ENCODE data around the gene SAP30BP.

Gene SAP30BP

DNA sequence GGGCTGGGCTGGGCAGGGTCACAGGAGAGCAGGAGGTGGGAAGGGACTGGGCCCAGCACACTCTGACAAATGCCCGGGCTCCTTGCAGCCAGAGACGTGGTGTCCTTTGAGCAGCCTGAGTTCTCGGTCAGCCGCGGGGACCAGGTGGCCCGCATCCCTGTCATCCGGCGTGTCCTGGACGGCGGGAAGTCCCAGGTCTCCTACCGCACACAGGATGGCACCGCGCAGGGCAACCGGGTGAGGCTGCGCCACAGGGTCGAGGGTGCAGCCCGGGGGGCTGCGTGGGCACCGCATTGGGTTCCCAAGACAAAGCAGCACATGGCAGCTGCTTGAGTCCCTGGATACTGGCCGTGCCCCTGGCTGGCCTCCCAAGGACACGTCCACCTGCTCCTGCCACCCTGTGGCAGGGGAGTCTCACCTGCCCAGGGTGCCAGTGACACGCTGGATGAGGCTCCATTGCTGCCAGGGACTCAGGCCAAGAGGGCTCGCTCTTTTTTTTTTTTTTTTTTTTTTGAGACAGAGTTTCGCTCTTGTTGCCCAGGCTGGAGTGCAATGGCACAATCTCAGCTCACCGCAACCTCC is 76.6 kb downstream of the SAP30BP start:
- no peak for DNase-seq

- no peak for DNase-seq
Measured at GRCh38 chr17:75748706-75749105, 81.6 kb downstream of the SAP30BP start.

- peak; percentile 60 for DNase-seq
Measured at GRCh38 chr17:75749545-75750389, 82.6 kb downstream of the SAP30BP start.

- DNase-seq = no peak
Measured at GRCh38 chr17:75750661-75751423, 83.7 kb downstream of the SAP30BP start.

GRCh38 chr17:75751676-75752404 is 84.7 kb downstream of the SAP30BP start:
- no peak for DNase-seq

- no peak for DNase-seq
Measured at GRCh38 chr17:75752405-75752709, 85.2 kb downstream of the SAP30BP start.

GRCh38 chr17:75752802-75753513 is 85.8 kb downstream of the SAP30BP start:
- no peak for DNase-seq

DNA sequence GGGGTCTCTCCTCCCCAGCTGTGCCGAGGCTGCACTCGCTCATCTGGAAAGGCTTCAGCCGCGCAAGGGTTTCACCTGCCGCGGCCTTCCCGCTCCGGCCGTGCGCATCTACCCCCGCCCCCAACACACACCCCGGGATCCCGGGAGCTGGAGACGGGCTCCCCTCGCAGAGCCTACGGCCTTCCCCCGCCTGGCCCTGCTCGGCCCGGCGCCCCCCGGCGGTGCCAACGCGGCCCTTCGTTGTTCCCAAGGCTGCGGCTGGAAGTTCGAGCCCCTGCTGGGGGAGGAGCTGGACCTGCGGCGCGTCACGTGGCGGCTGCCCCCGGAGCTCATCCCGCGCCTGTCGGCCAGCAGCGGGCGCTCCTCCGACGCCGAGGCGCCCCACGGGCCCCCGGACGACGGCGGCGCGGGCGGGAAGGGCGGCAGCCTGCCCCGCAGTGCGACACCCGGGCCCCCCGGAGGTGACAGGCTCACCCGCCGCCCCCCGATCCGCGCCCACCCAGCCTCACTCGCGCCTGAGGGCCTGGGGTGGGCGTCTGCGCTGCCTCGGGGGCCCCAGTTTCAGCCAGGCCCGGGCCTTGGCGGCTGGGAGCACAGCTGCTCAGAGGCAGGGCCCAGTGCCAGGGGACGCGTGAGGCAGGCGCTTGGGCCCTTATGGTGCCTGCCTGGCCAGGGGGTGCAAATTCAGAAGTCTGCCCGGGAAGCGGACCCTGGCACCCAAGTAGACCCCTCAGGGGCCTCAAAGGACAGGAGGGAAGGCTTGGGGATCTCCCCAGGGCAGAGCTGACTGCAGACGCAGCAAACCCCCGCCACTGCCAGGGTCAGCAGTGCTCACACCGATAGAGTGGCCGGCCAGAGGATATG is 86.6 kb downstream of the SAP30BP start:
- DNase-seq = peak; percentile 54

DNA sequence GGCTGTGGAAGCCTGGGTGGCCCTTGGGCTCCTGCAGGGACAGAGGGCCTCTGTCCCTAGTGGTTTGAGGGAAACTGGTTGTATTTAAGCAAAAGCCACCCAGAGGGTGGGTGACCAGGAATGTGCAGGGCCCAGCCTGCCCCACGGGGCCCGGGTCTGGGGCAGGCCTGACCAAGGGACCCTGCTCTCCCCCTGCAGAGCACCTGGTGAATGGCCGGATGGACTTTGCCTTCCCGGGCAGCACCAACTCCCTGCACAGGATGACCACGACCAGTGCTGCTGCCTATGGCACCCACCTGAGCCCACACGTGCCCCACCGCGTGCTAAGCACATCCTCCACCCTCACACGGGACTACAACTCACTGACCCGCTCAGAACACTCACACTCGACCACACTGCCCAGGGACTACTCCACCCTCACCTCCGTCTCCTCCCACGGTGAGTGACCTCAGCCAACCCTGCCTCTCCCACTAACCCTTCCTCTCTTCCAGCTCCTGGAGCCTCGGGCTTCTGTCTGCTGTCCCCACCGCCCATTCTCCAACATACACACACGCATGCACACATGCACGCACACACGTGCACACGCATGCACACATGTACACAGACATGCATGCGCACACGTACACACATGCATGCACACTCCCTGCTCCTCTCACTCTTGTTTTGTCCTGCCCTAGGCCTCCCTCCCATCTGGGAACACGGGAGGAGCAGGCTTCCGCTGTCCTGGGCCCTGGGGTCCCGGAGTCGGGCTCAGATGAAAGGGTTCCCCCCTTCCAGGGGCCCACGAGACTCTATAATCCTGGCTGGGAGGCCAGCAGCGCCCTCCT is 87.5 kb downstream of the SAP30BP start:
- no peak for DNase-seq

DNA sequence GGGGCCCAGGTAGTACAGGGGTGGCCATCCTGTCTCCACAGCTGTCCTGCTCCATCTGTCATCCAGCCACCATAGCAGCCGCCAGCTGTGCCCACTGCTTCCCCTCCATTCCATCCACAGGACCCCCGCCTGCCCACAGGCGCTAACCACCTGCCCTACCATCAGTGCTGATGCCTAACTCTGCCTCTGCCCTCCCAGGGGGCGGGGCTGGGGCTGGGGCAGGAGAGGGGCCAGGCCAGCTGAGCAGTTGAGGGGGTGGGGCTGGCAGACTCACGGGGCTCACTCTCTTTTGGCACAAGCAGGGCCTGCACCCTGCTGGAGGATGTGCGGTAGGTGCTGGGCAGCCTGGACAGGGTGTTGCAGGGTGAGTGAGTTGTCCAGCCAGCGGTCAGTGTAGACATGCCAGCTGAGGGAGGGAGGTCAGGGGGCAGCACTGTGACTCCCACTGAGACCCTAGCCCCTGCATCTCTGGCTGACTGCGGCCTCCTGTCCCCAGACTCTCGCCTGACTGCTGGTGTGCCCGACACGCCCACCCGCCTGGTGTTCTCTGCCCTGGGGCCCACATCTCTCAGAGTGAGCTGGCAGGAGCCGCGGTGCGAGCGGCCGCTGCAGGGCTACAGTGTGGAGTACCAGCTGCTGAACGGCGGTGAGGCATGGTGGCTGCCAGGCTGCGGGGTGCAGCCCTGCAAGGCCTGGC is 88.2 kb downstream of the SAP30BP start:
- no peak for DNase-seq

- no peak for DNase-seq
Measured at GRCh38 chr17:75755990-75756389, 88.9 kb downstream of the SAP30BP start.

- no peak for DNase-seq
Measured at GRCh38 chr17:75756451-75757085, 89.4 kb downstream of the SAP30BP start.

DNA sequence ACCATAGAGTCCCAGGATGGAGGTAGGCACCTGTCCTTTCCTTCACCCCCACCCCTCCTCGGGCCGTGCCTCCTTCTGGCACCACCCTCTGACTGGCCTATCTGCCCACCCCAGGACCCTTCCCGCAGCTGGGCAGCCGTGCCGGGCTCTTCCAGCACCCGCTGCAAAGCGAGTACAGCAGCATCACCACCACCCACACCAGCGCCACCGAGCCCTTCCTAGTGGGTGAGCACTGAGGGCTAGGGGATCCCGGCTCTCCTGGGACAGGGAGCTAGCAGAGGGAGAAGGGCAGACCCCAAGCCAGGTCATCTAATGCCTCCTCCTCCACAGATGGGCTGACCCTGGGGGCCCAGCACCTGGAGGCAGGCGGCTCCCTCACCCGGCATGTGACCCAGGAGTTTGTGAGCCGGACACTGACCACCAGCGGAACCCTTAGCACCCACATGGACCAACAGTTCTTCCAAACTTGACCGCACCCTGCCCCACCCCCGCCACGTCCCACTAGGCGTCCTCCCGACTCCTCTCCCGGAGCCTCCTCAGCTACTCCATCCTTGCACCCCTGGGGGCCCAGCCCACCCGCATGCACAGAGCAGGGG is 90.0 kb downstream of the SAP30BP start:
- DNase-seq = no peak
